ENCODE results near the gene ITM2B.

DNA sequence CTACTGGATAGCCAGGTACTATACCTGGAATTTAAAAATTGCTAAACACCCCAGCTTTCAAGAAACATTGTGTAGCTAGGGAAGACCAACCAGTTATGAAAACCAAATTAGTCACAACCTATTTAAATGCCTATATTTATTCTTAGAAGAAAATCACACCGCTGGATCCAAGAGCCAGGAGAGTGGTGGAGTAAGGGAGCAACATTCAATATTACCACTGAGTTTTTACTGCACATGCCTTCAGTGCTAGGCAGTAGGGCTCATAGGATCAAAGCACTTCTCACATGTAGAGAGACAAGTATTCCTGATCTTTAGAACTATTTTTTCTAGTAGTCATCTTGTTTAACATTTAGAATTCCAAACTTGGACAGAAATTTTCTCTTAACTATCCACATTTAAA is 11.2 kb downstream of the ITM2B start:
- TF ChIP-seq CTCF (IDR thresholded peaks at IDR 0.05), result no peak
- TF ChIP-seq POLR2A (IDR thresholded peaks at IDR 0.05), result no peak
